B cell (primary cell): ENCODE results near the gene HAGHL. TPM values are rescaled to one million over a fixed set of nuclear protein-coding genes. Genes with fewer than 3 reads are reported as not detected.

ENCODE experiments used
- ATAC-seq: fragments of 200-7000 bp; cut with Tn5 transposase; one replicate; pipeline ENCODE4 v1.10.0; 2021; ENCODE audit warnings: low read depth, mild to moderate bottlenecking, moderate number of reproducible peaks, moderate library complexity
- CTCF ChIA-PET: fragments of 350-600 bp; sonication (Branson Sonifier 250); formaldehyde crosslinking; loops from one replicate; lab custom pipeline; 2021; ENCODE audit warnings: antibody characterized with exemption, inconsistent platforms; lab: Charles Lee
- POLR2A ChIA-PET: fragments of 350-600 bp; sonication (Branson Sonifier 250); formaldehyde crosslinking; loops from one replicate; lab custom pipeline; 2021; ENCODE audit warnings: antibody characterized with exemption; lab: Charles Lee
- DNase-seq: peaks from one replicate; pipeline ENCODE4 v3.0.0; 2013
- H2AFZ ChIP-seq: 2 replicates; pipeline ENCODE4 v1.6.1; 2012; ENCODE audit warnings: mild to moderate bottlenecking, low read depth, low read length; ENCODE audit not compliant: insufficient read depth, poor library complexity, severe bottlenecking
- H3K27ac ChIP-seq, 2 donors: 1 replicate in 1 of 2; 2 replicates in 1 of 2; pipeline ENCODE4 v1.5.1; 2012 to 2013; ENCODE audit warnings: low read length in 2 of 2, mild to moderate bottlenecking in 2 of 2, moderate library complexity in 1 of 2
- H3K27me3 ChIP-seq, 4 experiments: fragments of 200-600 bp in 1 of 4; sonication (generic) in 1 of 4; replicated peaks in 1 of 4; 1 replicate in 2 of 4; 2 replicates in 2 of 4; pipeline versions ENCODE4 v1.6.1 to v1.7.0; 2013 to 2016; ENCODE audit warnings: low read length in 3 of 4, mild to moderate bottlenecking in 2 of 4, mixed read lengths in 1 of 4, moderate library complexity in 1 of 4; ENCODE audit not compliant: insufficient read depth in 4 of 4, control insufficient read depth in 3 of 4; ENCODE audit errors: control extremely low read depth in 1 of 4
- H3K36me3 ChIP-seq, 2 experiments: replicated peaks in 1 of 2; 1 replicate in 1 of 2; 2 replicates in 1 of 2; pipeline versions ENCODE4 v1.6.1 to v1.7.1; 2013; ENCODE audit warnings: low read length in 1 of 2; ENCODE audit not compliant: insufficient read depth in 2 of 2, control insufficient read depth in 1 of 2; ENCODE audit errors: control extremely low read depth in 1 of 2, extremely low read depth in 1 of 2
- H3K4me1 ChIP-seq, 2 donors: fragments of 200-600 bp in 1 of 2; sonication (generic) in 1 of 2; 1 replicate in 1 of 2; 2 replicates in 1 of 2; pipeline versions ENCODE4 v1.5.1 to v1.6.1; 2013 to 2017; ENCODE audit warnings: low read length in 2 of 2; ENCODE audit not compliant: control insufficient read depth in 2 of 2, insufficient read depth in 2 of 2
- H3K4me2 ChIP-seq: replicated peaks from 2 replicates; pipeline ENCODE3; 2012; ENCODE audit warnings: mild to moderate bottlenecking, low read depth, low read length; ENCODE audit not compliant: poor library complexity, severe bottlenecking
- H3K4me3 ChIP-seq, 5 experiments: fragments of 200-600 bp in 1 of 5; sonication (generic) in 1 of 5; 1 replicate in 3 of 5; 2 replicates in 2 of 5; pipeline versions ENCODE4 v1.5.1 to v1.7.0; 2011 to 2016; ENCODE audit warnings: low read length in 4 of 5, mild to moderate bottlenecking in 4 of 5, low read depth in 2 of 5, control low read depth in 1 of 5, moderate library complexity in 1 of 5; ENCODE audit not compliant: insufficient read depth in 1 of 5; ENCODE audit errors: control extremely low read depth in 1 of 5, extremely low read depth in 1 of 5
- H3K79me2 ChIP-seq: fragments of 200-600 bp; sonication (generic); one replicate; pipeline ENCODE4 v1.6.0; 2016; ENCODE audit warnings: low read length; ENCODE audit not compliant: control insufficient read depth, insufficient read depth
- H3K9ac ChIP-seq: fragments of 200-600 bp; sonication (generic); 2 replicates; pipeline ENCODE4 v1.6.1; 2017; ENCODE audit warnings: mild to moderate bottlenecking, low read length, moderate library complexity
- H3K9me3 ChIP-seq, 3 donors: one replicate each; pipeline versions ENCODE4 v1.6.1 to v1.7.1; 2013; ENCODE audit warnings: low read length in 2 of 3; ENCODE audit not compliant: control insufficient read depth in 2 of 3, insufficient read depth in 1 of 3; ENCODE audit errors: control extremely low read depth in 1 of 3
- H4K20me1 ChIP-seq: 2 replicates; pipeline ENCODE4 v1.6.0; 2012; ENCODE audit warnings: mild to moderate bottlenecking, low read length; ENCODE audit not compliant: insufficient read depth, control insufficient read depth, poor library complexity, severe bottlenecking
- H3K27ac Mint-ChIP-seq: one replicate; pipeline ENCODE4 v1.8.0; 2021; ENCODE audit warnings: mixed read lengths
- H3K27me3 Mint-ChIP-seq: one replicate; pipeline ENCODE4 v1.8.0; 2021; ENCODE audit warnings: mixed read lengths
- H3K4me1 Mint-ChIP-seq: one replicate; pipeline ENCODE4 v1.8.0; 2021; ENCODE audit warnings: mixed read lengths
- H3K4me3 Mint-ChIP-seq: one replicate; pipeline ENCODE4 v1.8.0; 2021; ENCODE audit warnings: mixed read lengths
- H3K9me3 Mint-ChIP-seq: one replicate; pipeline ENCODE4 v1.8.0; 2022; ENCODE audit warnings: mixed read lengths; ENCODE audit not compliant: insufficient read depth
- EZH2 ChIP-seq: IDR thresholded peaks from 2 replicates; pipeline ENCODE4 v1.6.1; 2012; ENCODE audit warnings: borderline replicate concordance, low read depth, mild to moderate bottlenecking, moderate library complexity, low read length; ENCODE audit not compliant: insufficient read depth, poor library complexity, severe bottlenecking
- WGBS: methylation state at CpG from one replicate; pipeline ENCODE4 v1.1.5; 2013; ENCODE audit warnings: missing lambda C conversion rate; ENCODE audit not compliant: insufficient coverage; 5-methylcytosine and 5-hydroxymethylcytosine counted together
- intact Hi-C: fragments of 100-400 bp; cut with micrococcal nuclease; formaldehyde crosslinking; loops from one replicate; pipeline ENCODE4 v1.10.0; 2022
- polyA plus RNA-seq: library from polyadenylated mRNA; depleted of rRNA; stranded (reverse); fragments of >200 nt; gene quantifications from 2 replicates; pipeline ENCODE4 v1.2.3, GENCODE V29; 2012
- total RNA-seq, 2 donors: library from RNA; stranded (reverse); fragments of 120-200 nt in 1 of 2; gene quantifications; 1 replicate in 1 of 2; 2 replicates in 1 of 2; pipeline versions ENCODE4 v1.2.3 to v1.2.4, GENCODE V29; 2013 to 2022
- TF ChIP-seq, protein P1 (sequence below): fragments of 200-600 bp; IDR thresholded peaks from one replicate; pipeline ENCODE4 v1.8.0; 2022; ENCODE audit warnings: antibody characterized with exemption, mild to moderate bottlenecking

The HAGHL gene
- total and polyA plus RNA-seq, 2 donors (not counting 1 experiment from before 2014, with no cell fraction given) = 32.3 to 87.1 TPM

- Histone ChIP-seq H3K79me2 (peaks cover 18% of the 10 kb centered on the region), H3K9me3 (peaks cover 0 to 7% (median 0%) of the 10 kb centered on the region in 3 donors), H3K4me1 (peaks cover 22 to 49% of the 10 kb centered on the region in 2 donors), H4K20me1 (peaks cover 19% of the 10 kb centered on the region), H3K27me3 (peaks cover 0 to 25% (median 11%) of the 10 kb centered on the region in 4 experiments), H3K9ac (no peak overlapping the region), H3K4me2 (peak overlapping the region; percentile 12), H2AFZ (no peak overlapping the region), H3K4me3 (no peak overlapping the region), H3K27ac (no peak overlapping the region), H3K36me3 (peaks cover 0 to 18% of the 10 kb centered on the region in 2 experiments)
- H3K4me3 Mint-ChIP-seq = no peak overlapping the region
- H3K4me1 Mint-ChIP-seq = peaks cover 39% of the 10 kb centered on the region
- no peaks in the 10 kb centered on the region for H3K9me3 Mint-ChIP-seq
- peaks cover 6% of the 10 kb centered on the region for H3K27me3 Mint-ChIP-seq
- ChIA-PET CTCF (no interaction called here), POLR2A (no interaction called here)
- DNase-seq (no peak), ATAC-seq (no peak)
- TF ChIP-seq EZH2 = no peak
- TF ChIP-seq, protein P1, sequence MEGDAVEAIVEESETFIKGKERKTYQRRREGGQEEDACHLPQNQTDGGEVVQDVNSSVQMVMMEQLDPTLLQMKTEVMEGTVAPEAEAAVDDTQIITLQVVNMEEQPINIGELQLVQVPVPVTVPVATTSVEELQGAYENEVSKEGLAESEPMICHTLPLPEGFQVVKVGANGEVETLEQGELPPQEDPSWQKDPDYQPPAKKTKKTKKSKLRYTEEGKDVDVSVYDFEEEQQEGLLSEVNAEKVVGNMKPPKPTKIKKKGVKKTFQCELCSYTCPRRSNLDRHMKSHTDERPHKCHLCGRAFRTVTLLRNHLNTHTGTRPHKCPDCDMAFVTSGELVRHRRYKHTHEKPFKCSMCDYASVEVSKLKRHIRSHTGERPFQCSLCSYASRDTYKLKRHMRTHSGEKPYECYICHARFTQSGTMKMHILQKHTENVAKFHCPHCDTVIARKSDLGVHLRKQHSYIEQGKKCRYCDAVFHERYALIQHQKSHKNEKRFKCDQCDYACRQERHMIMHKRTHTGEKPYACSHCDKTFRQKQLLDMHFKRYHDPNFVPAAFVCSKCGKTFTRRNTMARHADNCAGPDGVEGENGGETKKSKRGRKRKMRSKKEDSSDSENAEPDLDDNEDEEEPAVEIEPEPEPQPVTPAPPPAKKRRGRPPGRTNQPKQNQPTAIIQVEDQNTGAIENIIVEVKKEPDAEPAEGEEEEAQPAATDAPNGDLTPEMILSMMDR = no peak
- WGBS = 76% methylated on average over 53 of the region's 57 CpGs
- intact Hi-C loops = loop anchor here (2.0 to 5.0 kb wide), 2 partner anchors 89 to 1000 kb away; partner anchors contain the start of gene JPT2
- no peak overlapping the region for H3K27ac Mint-ChIP-seq
These were observed 49.4 kb upstream of the HAGHL start for GRCh38 chr16:677316-678190.
